Non-pigmented ciliary epithelial cell (primary cell): ENCODE measurements around the gene XKR7.
"Not testable (repeated sequence)": the region's sequence is repeated elsewhere in the genome, so short reads cannot be mapped to it uniquely, and the experiment has no call there.

Source experiments
- DNase-seq: peaks from one replicate; pipeline ENCODE4 v3.0.0-alpha.2; 2010; ENCODE audit warnings: low read depth

Gene XKR7

DNA sequence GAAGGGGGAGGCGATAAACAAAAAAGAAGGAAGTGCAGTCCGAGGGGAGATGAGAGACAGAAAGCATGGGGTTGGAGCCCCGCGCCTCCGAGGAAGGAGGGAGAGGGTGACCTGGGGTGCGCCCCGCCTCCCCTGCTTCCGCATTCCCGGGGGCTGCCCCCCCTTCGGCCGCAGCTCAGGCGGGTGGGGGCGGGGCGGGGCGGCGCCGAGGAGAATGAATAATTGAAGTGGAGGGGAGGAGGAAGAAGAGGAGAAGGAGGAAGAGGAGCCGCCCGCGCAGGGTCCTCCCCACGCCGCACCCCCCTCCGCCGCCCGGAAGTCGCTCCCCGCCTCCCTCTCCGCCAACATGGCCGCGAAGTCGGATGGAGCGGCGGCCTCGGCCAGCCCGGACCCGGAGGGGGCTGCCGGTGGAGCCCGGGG is at the start of gene XKR7:
XKR7 (plus strand) TSS at position 322 of the 420 bp plus-strand sequence; CDS start at position 347, 25 bp downstream.
- DNase-seq, result no peak

- DNase-seq, result no peak
Observed at GRCh38 chr20:31918466-31919105, 49.4 kb upstream of the XKR7 start.

GRCh38 chr20:31919410-31920155 is 48.4 kb upstream of the XKR7 start:
- DNase-seq, result no peak

GRCh38 chr20:31920275-31920855 is 47.6 kb upstream of the XKR7 start:
- no peak for DNase-seq

DNA sequence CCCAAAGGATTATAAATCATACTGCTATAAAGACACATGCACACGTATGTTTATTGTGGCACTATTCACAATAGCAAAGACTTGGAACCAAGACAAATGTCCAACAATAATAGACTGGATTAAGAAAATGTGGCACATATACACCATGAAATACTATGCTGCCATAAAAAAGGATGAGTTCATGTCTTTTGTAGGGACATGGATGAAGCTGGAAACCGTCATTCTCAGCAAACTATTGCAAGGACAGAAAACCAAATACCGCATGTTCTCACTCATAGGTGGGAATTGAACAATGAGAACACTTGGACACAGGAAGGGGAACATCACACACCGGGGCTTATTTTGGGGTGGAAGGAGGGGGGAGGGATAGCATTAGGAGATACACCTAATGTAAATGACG is 46.5 kb upstream of the XKR7 start:
- DNase-seq, result not testable (repeated sequence)

- DNase-seq, result no peak
Observed at GRCh38 chr20:31922181-31922580, 45.8 kb upstream of the XKR7 start.

GRCh38 chr20:31922588-31922987 is 45.4 kb upstream of the XKR7 start:
- no peak for DNase-seq

GRCh38 chr20:31923388-31924331 is 44.3 kb upstream of the XKR7 start:
- no peak for DNase-seq

GRCh38 chr20:31924561-31924960 is 43.4 kb upstream of the XKR7 start:
- no peak for DNase-seq

DNA sequence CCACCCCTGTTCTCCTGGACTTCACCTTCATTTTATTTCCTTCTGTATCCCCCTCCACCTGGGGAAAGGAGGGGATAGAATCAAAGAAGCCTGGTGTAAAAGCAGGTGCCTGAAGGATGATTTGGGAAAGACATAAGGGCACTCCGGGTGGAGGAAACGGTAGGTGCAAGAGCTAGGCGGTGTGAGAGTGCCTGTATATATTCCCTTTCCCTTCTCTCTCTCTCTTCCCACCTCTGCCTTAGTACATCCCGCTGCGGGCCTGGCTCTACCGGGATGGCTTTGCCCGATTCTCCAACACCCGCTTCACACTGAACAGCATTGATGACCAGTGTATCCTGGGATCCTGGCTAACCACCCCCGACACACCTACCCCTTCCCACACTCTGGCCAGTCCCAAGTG is 42.3 kb upstream of the XKR7 start:
- DNase-seq, result no peak

DNA sequence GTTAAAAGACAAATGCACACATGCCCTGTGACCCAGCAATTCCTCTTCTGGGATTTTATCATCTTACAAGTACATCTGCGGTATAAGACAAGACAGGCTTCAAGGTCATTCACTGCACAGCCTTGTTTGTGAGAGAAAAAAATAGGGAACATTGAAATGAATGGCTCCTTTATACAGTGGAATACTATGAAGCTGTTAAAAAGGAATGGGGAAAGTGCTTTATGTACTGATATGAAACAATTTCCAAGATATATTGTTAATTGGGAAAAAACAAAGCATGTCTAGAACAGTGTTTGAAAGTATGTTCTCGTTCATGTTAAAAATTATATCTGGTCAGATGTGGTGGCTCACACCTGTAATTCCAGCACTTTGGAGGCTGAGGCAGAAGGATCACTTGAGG is 41.5 kb upstream of the XKR7 start:
- DNase-seq, result no peak

DNA sequence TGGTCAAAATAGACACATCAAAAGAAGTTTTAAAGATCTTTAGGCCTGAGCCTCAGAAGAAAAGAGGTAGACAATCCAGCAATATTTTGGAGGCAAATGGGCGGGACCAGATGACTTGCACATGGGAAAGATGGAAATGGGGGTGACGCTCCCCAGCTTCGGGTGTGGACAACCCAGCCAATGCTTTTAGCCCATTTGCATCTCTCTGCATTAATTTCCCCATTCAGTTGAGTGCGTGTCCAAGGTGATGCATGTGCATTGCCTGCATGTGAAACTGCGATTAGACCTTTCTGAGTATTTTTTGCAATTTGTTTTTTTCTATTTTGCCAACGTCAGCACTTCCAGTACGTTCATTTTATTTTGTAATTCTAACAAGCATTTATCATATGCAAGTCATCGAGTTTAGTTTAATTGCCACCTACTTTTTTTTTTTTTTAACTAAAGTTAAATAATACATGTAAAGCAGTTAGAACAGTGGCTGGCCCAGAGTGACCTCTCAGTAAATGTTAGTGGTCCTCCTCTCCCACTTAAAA is 40.3 kb upstream of the XKR7 start:
- no peak for DNase-seq

- DNase-seq, result not testable (repeated sequence)
Observed at GRCh38 chr20:31929631-31930030, 38.3 kb upstream of the XKR7 start.

- DNase-seq, result no peak
Observed at GRCh38 chr20:31930779-31931178, 37.2 kb upstream of the XKR7 start.

DNA sequence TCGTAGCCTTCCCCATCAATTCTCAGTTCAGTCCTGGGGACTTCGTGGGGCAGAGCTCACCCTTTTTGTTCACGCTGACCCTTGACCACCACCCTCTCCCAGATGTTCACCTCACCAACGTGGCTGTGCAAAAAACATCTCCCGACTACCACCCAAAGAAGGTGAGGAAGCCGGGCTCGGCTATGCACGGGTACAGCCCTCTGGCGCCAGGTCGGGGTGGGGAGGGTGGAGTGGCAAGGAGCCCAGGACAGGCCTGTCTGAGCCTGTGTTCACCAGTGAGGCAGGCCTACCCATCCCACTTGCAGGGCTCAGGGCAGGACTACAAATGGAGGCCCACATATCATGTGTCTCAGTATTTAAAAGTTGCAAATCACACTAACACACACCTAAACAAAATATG is 34.3 kb upstream of the XKR7 start:
- DNase-seq, result no peak

GRCh38 chr20:31934491-31934890 is 33.5 kb upstream of the XKR7 start:
- DNase-seq, result no peak

- no peak for DNase-seq
Observed at GRCh38 chr20:31934968-31935764, 32.8 kb upstream of the XKR7 start.

- no peak for DNase-seq
Observed at GRCh38 chr20:31936420-31936819, 31.5 kb upstream of the XKR7 start.

- DNase-seq, result no peak
Observed at GRCh38 chr20:31937820-31938219, 30.1 kb upstream of the XKR7 start.

- no peak for DNase-seq
Observed at GRCh38 chr20:31939661-31940060, 28.3 kb upstream of the XKR7 start.

DNA sequence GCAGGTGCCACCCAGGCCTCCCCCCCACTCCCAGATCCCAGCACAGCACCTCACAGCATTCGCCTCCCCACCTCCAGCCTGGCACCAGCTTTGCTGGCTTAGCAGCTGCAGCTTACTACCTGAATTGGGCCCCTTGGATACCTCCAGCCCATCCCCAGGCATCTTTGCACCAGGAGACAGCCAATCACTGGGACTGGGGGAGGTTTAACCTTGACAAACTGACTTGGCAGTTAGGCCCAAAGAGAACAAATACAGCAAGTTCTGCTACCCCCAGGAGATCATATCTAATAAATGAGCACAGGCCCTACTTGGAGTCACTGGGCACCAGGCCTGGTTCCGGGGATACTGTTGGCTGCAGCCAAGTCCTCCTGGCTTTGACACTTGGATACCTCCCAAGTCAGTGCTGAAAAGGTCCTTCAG is 24.9 kb upstream of the XKR7 start:
- no peak for DNase-seq
